Stimulated activated CD4-positive, alpha-beta T cell treated with anti-CD3 and anti-CD28 coated beads, Interleukin-4, amount 100 ng/mL, for 24 hours (primary cell): ENCODE results near the gene AADACL4.
"Not testable (repeated sequence)": the region's sequence is repeated elsewhere in the genome, so short reads cannot be mapped to it uniquely, and the experiment has no call there.

Experiments
- DNase-seq: peaks from one replicate; pipeline ENCODE4 v3.0.0-alpha.2; 2020

Gene AADACL4

GRCh38 chr1:12712929-12713328 is 69.0 kb downstream of the AADACL4 start:
- no peak for DNase-seq

DNA sequence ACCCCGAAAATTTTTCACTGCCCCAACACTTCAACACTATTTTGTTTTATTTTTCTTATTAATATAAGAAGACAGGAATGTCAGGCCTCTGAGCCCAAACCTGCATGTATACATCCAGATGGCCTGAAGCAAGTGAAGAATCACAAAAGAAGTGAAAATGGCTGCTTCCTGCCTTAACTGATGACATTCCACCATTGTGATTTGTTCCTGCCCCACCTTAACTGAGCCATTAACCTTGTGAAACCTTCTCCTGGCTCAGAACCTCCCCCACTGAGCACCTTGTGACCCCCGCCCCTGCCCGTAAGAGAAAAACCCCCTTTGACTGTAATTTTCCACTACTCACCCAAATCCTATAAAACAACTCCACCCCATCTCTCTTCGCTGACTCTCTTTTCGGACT is 69.8 kb downstream of the AADACL4 start:
- DNase-seq, result not testable (repeated sequence)

DNA sequence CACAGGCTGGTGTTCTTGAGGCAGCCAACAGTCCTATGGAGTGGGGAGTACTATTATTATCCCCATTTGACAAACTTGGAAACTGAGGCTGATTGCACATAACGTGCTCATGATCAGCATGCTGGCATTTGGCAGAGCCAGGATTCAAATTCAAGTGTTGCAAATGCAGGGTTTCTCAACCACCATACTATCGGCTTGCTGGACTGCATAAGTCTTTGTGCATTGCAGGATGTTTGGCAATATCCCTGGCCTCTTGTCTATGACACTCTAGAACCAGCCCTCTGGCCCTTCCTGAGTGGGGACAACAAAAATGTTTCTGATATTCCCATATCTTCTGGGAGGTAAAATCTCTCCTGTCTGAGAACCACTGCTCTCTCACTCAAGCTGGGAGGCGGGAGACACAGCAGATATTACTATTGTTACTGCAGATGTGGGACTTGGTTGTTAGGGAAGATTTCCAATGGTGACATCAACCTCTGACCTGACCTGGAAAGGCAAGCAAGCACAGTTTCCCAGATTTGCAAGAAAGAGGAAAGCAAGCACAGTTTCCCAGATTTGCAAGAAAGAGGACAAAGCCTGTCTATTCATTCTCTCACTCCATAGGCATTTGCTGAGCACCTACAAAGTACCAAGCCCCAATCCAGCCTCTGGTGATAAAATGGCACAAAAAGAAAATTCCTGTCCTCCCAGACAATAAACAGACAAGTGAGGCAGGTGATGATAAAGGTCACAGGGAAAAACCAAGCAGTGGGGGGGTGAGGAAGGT is 71.0 kb downstream of the AADACL4 start:
- DNase-seq, result no peak

DNA sequence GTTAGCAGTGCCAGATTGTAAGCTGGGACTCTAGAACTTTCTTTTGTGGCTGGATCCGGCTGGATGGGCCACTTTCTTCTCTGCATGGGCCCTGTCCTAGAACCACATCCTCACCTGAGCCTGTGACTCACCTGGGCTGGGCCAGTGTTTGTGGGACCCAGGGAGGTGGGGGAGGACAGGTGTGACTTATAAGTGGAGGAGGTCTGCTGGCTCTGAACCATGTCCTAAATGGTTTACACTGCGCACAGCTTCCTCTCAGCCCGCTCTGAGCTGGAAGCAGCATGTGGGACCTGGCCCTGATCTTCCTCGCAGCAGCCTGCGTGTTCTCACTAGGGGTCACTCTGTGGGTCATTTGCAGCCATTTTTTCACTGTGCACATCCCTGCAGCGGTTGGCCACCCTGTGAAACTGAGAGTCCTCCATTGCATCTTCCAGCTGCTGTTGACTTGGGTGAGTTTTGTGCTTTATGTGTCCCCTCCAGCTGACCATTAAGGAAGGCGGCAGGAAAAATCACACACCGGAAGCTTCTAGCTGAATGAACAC is 72.1 kb downstream of the AADACL4 start, which contains the start of gene AADACL3:
Gene AADACL3, plus strand, starts transcription at position 215 of the 542 bp plus-strand sequence. Its CDS starts 67 bp downstream, at position 282.
- no peak for DNase-seq
